GM12878 (cell line): ENCODE data around the gene AP4B1. TPM values are rescaled to one million over a fixed set of nuclear protein-coding genes. Genes with fewer than 3 reads are reported as not detected.

Experiments
- ATAC-seq: fragments of 200-7000 bp; cut with Tn5 transposase; 3 replicates; pipeline ENCODE4 v1.9.1; 2020; ENCODE audit warnings: mild to moderate bottlenecking, moderate library complexity
- BruUV-seq: library from RNA; stranded (reverse); fragments of 400-500 nt; replicated peaks from 2 replicates; lab custom pipeline; 2021; lab: Mats Ljungman, UMichigan
- CTCF ChIA-PET: fragments of 300-600 bp; sonication (Branson Sonifier 250); formaldehyde crosslinking; extraction: SDS; loops from one replicate; lab custom pipeline; 2021; ENCODE audit warnings: inconsistent platforms; lab: Yijun Ruan, JAX
- POLR2A ChIA-PET: fragments of 350-600 bp; formaldehyde crosslinking; extraction: SDS; loops from one replicate; lab custom pipeline; 2021; ENCODE audit warnings: inconsistent platforms; lab: Charles Lee
- RAD21 ChIA-PET: fragments of 300-600 bp; sonication (Branson Sonifier 250); formaldehyde crosslinking; loops from one replicate; lab custom pipeline; 2023; ENCODE audit warnings: antibody characterized with exemption; ENCODE audit not compliant: unreplicated experiment; lab: Charles Lee
- SMC1A ChIA-PET: fragments of 300-600 bp; sonication (Branson Sonifier 250); formaldehyde crosslinking; loops from one replicate; lab custom pipeline; 2023; ENCODE audit not compliant: unreplicated experiment, uncharacterized antibody; lab: Charles Lee
- DNase-seq: peaks from one replicate; pipeline ENCODE4 v3.0.0-alpha.2; 2011; ENCODE audit warnings: low read depth, low spot score
- FAIRE-seq: peaks from 3 replicates; lab custom pipeline; 2011; peaks lifted over from hg19 to GRCh38; lab: Jason Lieb, UNC
- H2AFZ ChIP-seq: 2 replicates; pipeline ENCODE4 v1.6.0; 2011; ENCODE audit warnings: low read depth, low read length, control low read depth; ENCODE audit not compliant: control insufficient read depth
- H3K27ac ChIP-seq: 2 replicates; pipeline ENCODE4 v1.5.1; 2011; ENCODE audit warnings: control low read depth; ENCODE audit not compliant: control insufficient read depth, insufficient read depth
- H3K27me3 ChIP-seq, 2 experiments: replicated peaks in 1 of 2; 2 replicates each; pipeline versions ENCODE4 v1.6.0 to v1.6.1; 2011; ENCODE audit warnings: low read length in 1 of 2; ENCODE audit not compliant: control insufficient read depth in 2 of 2, insufficient read depth in 2 of 2
- H3K36me3 ChIP-seq, 2 experiments: 2 replicates each; pipeline ENCODE4 v1.5.1; 2011; ENCODE audit warnings: low read length in 1 of 2; ENCODE audit not compliant: control insufficient read depth in 2 of 2, insufficient read depth in 2 of 2
- H3K4me1 ChIP-seq: 2 replicates; pipeline ENCODE4 v1.6.1; 2011; ENCODE audit warnings: mild to moderate bottlenecking, low read length, moderate library complexity, mixed read lengths; ENCODE audit not compliant: control insufficient read depth, insufficient read depth
- H3K4me2 ChIP-seq: 2 replicates; pipeline ENCODE4 v1.6.0; 2011; ENCODE audit warnings: control low read depth; ENCODE audit not compliant: control insufficient read depth, insufficient read depth
- H3K4me3 ChIP-seq: fragments of 200-600 bp; sonication (generic); 2 replicates; pipeline ENCODE4 v1.5.1; 2016
- H3K79me2 ChIP-seq: 2 replicates; pipeline ENCODE4 v1.6.0; 2011; ENCODE audit warnings: low read length; ENCODE audit not compliant: control insufficient read depth, insufficient read depth
- H3K9ac ChIP-seq: 2 replicates; pipeline ENCODE4 v1.8.0; 2011; ENCODE audit warnings: low read length, control low read depth, mixed read lengths; ENCODE audit not compliant: control insufficient read depth, insufficient read depth
- H3K9me3 ChIP-seq: replicated peaks from 3 replicates; pipeline ENCODE4 v1.5.1; 2011; ENCODE audit warnings: mild to moderate bottlenecking, low read length; ENCODE audit not compliant: control insufficient read depth, insufficient read depth
- H4K20me1 ChIP-seq: 2 replicates; pipeline ENCODE4 v1.6.0; 2011; ENCODE audit not compliant: control insufficient read depth, insufficient read depth
- ATF7 ChIP-seq: fragments of 450-650 bp; IDR thresholded peaks from 2 replicates; pipeline ENCODE4 v1.6.1; 2016; ENCODE audit warnings: low read depth, mild to moderate bottlenecking
- BCL11A ChIP-seq: IDR thresholded peaks from 2 replicates; pipeline ENCODE4 v1.6.1; 2011; ENCODE audit warnings: low read depth, low read length
- BHLHE40 ChIP-seq, 2 experiments: fragments of 450-650 bp in 1 of 2; IDR thresholded peaks; 2 replicates each; pipeline ENCODE4 v1.6.1; 2011 to 2017; ENCODE audit warnings: low read depth in 2 of 2, borderline replicate concordance in 1 of 2, improper control_type of control experiment in 1 of 2, low read length in 1 of 2, mild to moderate bottlenecking in 1 of 2
- GABPA ChIP-seq: IDR thresholded peaks from 2 replicates; pipeline ENCODE4 v1.6.1; 2014; ENCODE audit warnings: antibody characterized with exemption, low read depth, mild to moderate bottlenecking, inconsistent platforms
- HCFC1 ChIP-seq: fragments of 150-350 bp; IDR thresholded peaks from 2 replicates; pipeline ENCODE4 v1.6.1; 2014; ENCODE audit warnings: low read length
- IKZF1 ChIP-seq: fragments of 450-650 bp; conservative IDR thresholded peaks from 2 replicates; pipeline ENCODE4 v1.6.1; 2017; ENCODE audit warnings: antibody characterized with exemption, mild to moderate bottlenecking
- IKZF2 ChIP-seq, 2 experiments: fragments of 450-650 bp; IDR thresholded peaks; 2 replicates each; pipeline ENCODE4 v1.6.1; 2017; ENCODE audit warnings: mild to moderate bottlenecking in 2 of 2, moderate library complexity in 2 of 2
- LARP7 ChIP-seq: fragments of 450-650 bp; IDR thresholded peaks from 2 replicates; pipeline ENCODE4 v1.6.1; 2017; ENCODE audit warnings: mild to moderate bottlenecking
- MEF2B ChIP-seq: fragments of 450-650 bp; IDR thresholded peaks from 2 replicates; pipeline ENCODE4 v1.6.1; 2018; ENCODE audit warnings: mild to moderate bottlenecking, moderate library complexity; ENCODE audit not compliant: partially characterized antibody, poor library complexity, severe bottlenecking
- MTA2 ChIP-seq: fragments of 450-650 bp; IDR thresholded peaks from 2 replicates; pipeline ENCODE4 v1.6.1; 2016; ENCODE audit warnings: low read depth, mild to moderate bottlenecking, moderate library complexity
- NFYA ChIP-seq: IDR thresholded peaks from 2 replicates; pipeline ENCODE4 v1.6.1; 2011; ENCODE audit warnings: low read depth, mild to moderate bottlenecking, low read length, improper control_type of control experiment, borderline replicate concordance
- NRF1 ChIP-seq: conservative IDR thresholded peaks from 2 replicates; pipeline ENCODE4 v1.6.1; 2011; ENCODE audit warnings: mild to moderate bottlenecking, low read depth, low read length, improper control_type of control experiment
- SIX5 ChIP-seq: IDR thresholded peaks from 2 replicates; pipeline ENCODE4 v1.6.1; 2011; ENCODE audit warnings: mild to moderate bottlenecking, low read depth, low read length, moderate library complexity; ENCODE audit not compliant: severe bottlenecking
- WGBS: methylation state at CpG from one replicate; pipeline ENCODE4 v1.1.6; 2016; ENCODE audit warnings: low lambda C conversion rate; ENCODE audit not compliant: insufficient replicate concordance, insufficient coverage; ENCODE audit errors: missing lambda C conversion rate; 5-methylcytosine and 5-hydroxymethylcytosine counted together
- in situ Hi-C: fragments of 300-500 bp; cut with MboI; formaldehyde crosslinking; loops from 9 replicates; pipeline ENCODE4 v1.14.3; 2018; ENCODE audit warnings: mixed read lengths
- intact Hi-C: fragments of 100-400 bp; cut with micrococcal nuclease; formaldehyde crosslinking; loops from one replicate; pipeline ENCODE4 v1.14.2; 2022; ENCODE audit not compliant: unreplicated experiment
- polyA plus RNA-seq, 11 experiments: library from polyadenylated mRNA; depleted of rRNA in 4 of 11; unstranded in 6 of 11; stranded (reverse) in 5 of 11; fragments of >200 nt; fragmentation: Nextera tagmentation in 4 of 11; fragmentation: Illumina TruSeq in 1 of 11; extraction: Ambion mirVana in 4 of 11; extraction: Trizol in 1 of 11; gene quantifications; 1 replicate in 1 of 11; 2 replicates in 10 of 11; pipeline versions ENCODE4 v1.2.1 to v1.2.3, GENCODE V29; 2011 to 2016; ENCODE audit warnings: inconsistent platforms in 2 of 11, missing spikeins in 2 of 11, low read depth in 1 of 11
- total RNA-seq, 4 experiments: library from RNA; depleted of rRNA in 3 of 4; stranded (reverse); fragments of >200 nt in 3 of 4; fragmentation: Illumina TruSeq in 1 of 4; extraction: Trizol in 1 of 4; gene quantifications; 2 replicates each; pipeline versions ENCODE4 v1.2.1 to v1.2.3, GENCODE V29; 2013 to 2021
- TF ChIP-seq, protein P1 (sequence below): IDR thresholded peaks from 2 replicates; pipeline ENCODE4 v1.6.1; 2012; ENCODE audit warnings: low read depth, low read length, improper control_type of control experiment
- TF ChIP-seq, protein P2 (sequence below): IDR thresholded peaks from 2 replicates; pipeline ENCODE4 v1.6.1; 2011; ENCODE audit warnings: borderline replicate concordance, low read depth, mild to moderate bottlenecking, moderate library complexity, mixed read lengths, low read length; ENCODE audit not compliant: insufficient read depth; ENCODE audit errors: extremely low read length
- TF ChIP-seq, protein P3 (sequence below): fragments of 450-650 bp; IDR thresholded peaks from 2 replicates; pipeline ENCODE4 v1.6.1; 2017; ENCODE audit warnings: mild to moderate bottlenecking, low read depth, inconsistent platforms; ENCODE audit not compliant: poor library complexity, severe bottlenecking
- TF ChIP-seq, protein P4 (sequence below): fragments of 450-650 bp; IDR thresholded peaks from 2 replicates; pipeline ENCODE4 v1.6.1; 2016; ENCODE audit warnings: mild to moderate bottlenecking

The AP4B1 gene
- total and polyA plus RNA-seq, 10 of the 15 experiments (the other 5 are each of a cell fraction or from before 2014, with no cell fraction given): 27.2 to 61.0 (median 33.0) TPM

DNA sequence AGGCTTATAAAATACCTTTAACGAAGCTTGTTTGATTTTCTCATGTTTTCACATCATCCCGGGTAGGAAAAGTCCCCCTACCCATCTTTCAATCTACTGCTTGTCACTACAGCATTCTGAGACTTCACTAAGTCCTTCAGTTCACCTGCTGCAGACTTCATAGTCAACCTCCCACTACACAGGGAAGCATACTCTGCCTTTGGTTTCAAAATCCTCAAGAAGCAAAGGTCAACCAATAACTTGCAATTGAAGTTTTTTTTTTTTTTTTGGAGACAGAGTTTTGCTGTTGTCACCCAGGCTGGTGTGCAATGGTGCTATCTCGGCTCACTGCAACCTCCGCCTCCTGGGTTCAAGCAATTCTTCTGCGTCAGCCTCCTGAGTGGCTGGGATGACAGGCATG, 28.4 kb downstream of the AP4B1 start (continued):
- TF ChIP-seq, protein P1, sequence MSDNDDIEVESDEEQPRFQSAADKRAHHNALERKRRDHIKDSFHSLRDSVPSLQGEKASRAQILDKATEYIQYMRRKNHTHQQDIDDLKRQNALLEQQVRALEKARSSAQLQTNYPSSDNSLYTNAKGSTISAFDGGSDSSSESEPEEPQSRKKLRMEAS: no peak
- TF ChIP-seq BCL11A: no peak
- TF ChIP-seq, protein P2, sequence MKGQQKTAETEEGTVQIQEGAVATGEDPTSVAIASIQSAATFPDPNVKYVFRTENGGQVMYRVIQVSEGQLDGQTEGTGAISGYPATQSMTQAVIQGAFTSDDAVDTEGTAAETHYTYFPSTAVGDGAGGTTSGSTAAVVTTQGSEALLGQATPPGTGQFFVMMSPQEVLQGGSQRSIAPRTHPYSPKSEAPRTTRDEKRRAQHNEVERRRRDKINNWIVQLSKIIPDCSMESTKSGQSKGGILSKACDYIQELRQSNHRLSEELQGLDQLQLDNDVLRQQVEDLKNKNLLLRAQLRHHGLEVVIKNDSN: no peak
- TF ChIP-seq SIX5: no peak
- no peak for TF ChIP-seq HCFC1

DNA sequence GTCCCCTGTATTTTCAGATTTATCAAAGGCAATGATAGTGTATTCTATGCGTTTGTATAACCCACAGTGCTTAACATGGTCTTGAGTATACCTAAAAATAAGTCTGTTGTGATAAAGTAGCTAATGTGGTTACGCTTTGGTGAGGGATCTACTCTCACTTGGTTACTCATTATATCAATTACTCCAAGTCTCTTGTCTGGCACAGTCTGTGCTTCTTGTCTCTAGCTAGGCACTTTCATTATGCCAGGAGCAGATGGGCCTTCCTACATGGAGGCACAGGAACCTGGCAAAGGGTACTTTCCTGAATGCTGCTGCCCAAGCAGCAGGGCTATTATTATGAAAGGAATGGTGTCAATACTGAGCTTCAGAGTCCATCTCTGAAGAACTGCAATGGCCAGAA, 28.9 kb downstream of the AP4B1 start:
- H3K36me3 ChIP-seq: no peaks in the 10 kb centered on the region
- ATAC-seq (peak; percentile 58), FAIRE-seq (no peak), DNase-seq (peak; percentile 34)
- intact Hi-C loops: no loop called here
- H4K20me1 ChIP-seq: no peaks in the 10 kb centered on the region
- no peaks in the 10 kb centered on the region for H3K9me3 ChIP-seq
- H3K27me3 ChIP-seq: no peaks in the 10 kb centered on the region
- H3K4me3 ChIP-seq: no peak overlapping the region
- no peak overlapping the region for H3K27ac ChIP-seq
- ChIA-PET POLR2A (interaction anchor here (0.7 to 10.4 kb wide), 9 partner anchors 9 to 71 kb away, joined by 3 to 111 read pairs (median 3); partner anchors contain the start of gene AP4B1), RAD21 (interaction anchor here (1.0 to 9.7 kb wide), 11 partner anchors 9 to 122 kb away, joined by 3 to 189 read pairs (median 5); partner anchors contain the start of genes AP4B1, DCLRE1B and HIPK1), SMC1A (interaction anchor here (1.0 to 15.2 kb wide), 12 partner anchors 10 to 91 kb away, joined by 3 to 396 read pairs (median 4); partner anchors contain the start of genes AP4B1, DCLRE1B and HIPK1), CTCF (interaction anchor here (0.9 to 3.5 kb wide), 9 partner anchors 10 to 82 kb away, joined by 3 to 38 read pairs (median 6); partner anchors contain the start of genes AP4B1, DCLRE1B and HIPK1)
- WGBS: 94% methylated on average over 2 of the region's 2 CpGs
- H3K9ac ChIP-seq: no peak overlapping the region
- peaks cover 56% of the 10 kb centered on the region for H3K4me1 ChIP-seq
- in situ Hi-C loops: no loop called here
- no TSS peak for BruUV-seq
- no peak overlapping the region for H3K4me2 ChIP-seq
- H2AFZ ChIP-seq: no peak overlapping the region
- peaks cover 9% of the 10 kb centered on the region for H3K79me2 ChIP-seq
- TF ChIP-seq LARP7: 0 out of 2 replicates have a peak, but pooled peaks have one; percentile 49
- TF ChIP-seq NRF1: no peak
- TF ChIP-seq, protein P3, sequence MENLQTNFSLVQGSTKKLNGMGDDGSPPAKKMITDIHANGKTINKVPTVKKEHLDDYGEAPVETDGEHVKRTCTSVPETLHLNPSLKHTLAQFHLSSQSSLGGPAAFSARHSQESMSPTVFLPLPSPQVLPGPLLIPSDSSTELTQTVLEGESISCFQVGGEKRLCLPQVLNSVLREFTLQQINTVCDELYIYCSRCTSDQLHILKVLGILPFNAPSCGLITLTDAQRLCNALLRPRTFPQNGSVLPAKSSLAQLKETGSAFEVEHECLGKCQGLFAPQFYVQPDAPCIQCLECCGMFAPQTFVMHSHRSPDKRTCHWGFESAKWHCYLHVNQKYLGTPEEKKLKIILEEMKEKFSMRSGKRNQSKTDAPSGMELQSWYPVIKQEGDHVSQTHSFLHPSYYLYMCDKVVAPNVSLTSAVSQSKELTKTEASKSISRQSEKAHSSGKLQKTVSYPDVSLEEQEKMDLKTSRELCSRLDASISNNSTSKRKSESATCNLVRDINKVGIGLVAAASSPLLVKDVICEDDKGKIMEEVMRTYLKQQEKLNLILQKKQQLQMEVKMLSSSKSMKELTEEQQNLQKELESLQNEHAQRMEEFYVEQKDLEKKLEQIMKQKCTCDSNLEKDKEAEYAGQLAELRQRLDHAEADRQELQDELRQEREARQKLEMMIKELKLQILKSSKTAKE: peak; percentile 57
- TF ChIP-seq NFYA: no peak
- peak; percentile 44; the same call in 1 of the 2 replicates for TF ChIP-seq ATF7
- TF ChIP-seq MEF2B: peak; percentile 73
- TF ChIP-seq GABPA: no peak
- TF ChIP-seq IKZF2 (IDR thresholded peaks at IDR 0.05): peak; percentile 50 to 69; a peak in 2 of 4 replicates
- TF ChIP-seq, protein P4, sequence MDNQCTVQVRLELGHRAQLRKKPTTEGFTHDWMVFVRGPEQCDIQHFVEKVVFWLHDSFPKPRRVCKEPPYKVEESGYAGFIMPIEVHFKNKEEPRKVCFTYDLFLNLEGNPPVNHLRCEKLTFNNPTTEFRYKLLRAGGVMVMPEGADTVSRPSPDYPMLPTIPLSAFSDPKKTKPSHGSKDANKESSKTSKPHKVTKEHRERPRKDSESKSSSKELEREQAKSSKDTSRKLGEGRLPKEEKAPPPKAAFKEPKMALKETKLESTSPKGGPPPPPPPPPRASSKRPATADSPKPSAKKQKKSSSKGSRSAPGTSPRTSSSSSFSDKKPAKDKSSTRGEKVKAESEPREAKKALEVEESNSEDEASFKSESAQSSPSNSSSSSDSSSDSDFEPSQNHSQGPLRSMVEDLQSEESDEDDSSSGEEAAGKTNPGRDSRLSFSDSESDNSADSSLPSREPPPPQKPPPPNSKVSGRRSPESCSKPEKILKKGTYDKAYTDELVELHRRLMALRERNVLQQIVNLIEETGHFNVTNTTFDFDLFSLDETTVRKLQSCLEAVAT: peak; percentile 45; the same call in 1 of the 2 replicates
- TF ChIP-seq BHLHE40 (IDR thresholded peaks at IDR 0.05; ENCODE audit: borderline replicate concordance in 1 of 2, low read depth in 2 of 2, low read length in 1 of 2): peak in 1 of 2 experiments; percentile 22; a peak in 1 of 4 replicates
- TF ChIP-seq IKZF1: peak; percentile 62
- peak; percentile 80 for TF ChIP-seq MTA2
